Esophagus squamous epithelium (tissue), 4 donors: ENCODE data around the gene LSG1.

Experiments used
- POLR2A ChIP-seq, 4 donors: fragments of 450-650 bp; IDR thresholded peaks; one replicate each; pipeline ENCODE4 v1.6.1; 2017; ENCODE audit warnings: antibody characterized with exemption in 4 of 4, mild to moderate bottlenecking in 4 of 4, moderate library complexity in 3 of 4
- TF ChIP-seq, protein P1 (sequence below), 6 experiments: fragments of 450-650 bp in 4 of 6; fragments of 200-600 bp in 2 of 6; sonication (generic) in 2 of 6; IDR thresholded peaks; one replicate each; pipeline ENCODE4 v1.5.1; 2016 to 2019; ENCODE audit warnings: antibody characterized with exemption in 6 of 6, mild to moderate bottlenecking in 4 of 6, moderate library complexity in 4 of 6

DNA sequence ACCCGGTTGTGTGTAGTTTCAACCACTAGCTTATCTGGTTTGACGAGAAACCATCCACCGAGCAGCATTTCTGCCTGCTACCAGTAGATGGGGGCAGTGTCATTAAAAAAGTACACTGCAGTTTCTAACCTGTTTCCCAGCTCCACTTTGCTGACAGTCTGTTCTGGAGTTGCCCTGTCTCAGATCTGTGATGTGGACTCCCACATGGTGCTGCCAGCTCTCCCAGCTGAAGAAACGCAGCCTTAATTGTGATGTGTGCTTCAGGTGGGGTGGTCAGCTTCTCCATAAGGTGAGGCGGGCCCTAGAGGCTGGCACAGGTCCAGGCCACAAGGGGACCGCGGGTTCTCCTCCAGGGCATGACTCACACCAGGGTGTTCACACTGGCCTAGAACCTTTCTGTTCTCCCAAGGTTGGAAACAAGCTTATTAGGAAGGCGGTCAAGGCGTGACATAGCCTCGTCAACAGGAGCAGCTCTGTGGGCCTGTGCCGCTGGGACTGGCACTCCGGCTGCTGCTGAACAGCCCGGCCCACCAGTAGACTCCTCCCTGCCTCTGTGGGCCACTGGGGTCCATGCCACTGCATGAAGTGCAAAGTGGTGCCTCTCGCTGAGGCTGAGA, 10.8 kb upstream of the LSG1 start:
- TF ChIP-seq, protein P1, sequence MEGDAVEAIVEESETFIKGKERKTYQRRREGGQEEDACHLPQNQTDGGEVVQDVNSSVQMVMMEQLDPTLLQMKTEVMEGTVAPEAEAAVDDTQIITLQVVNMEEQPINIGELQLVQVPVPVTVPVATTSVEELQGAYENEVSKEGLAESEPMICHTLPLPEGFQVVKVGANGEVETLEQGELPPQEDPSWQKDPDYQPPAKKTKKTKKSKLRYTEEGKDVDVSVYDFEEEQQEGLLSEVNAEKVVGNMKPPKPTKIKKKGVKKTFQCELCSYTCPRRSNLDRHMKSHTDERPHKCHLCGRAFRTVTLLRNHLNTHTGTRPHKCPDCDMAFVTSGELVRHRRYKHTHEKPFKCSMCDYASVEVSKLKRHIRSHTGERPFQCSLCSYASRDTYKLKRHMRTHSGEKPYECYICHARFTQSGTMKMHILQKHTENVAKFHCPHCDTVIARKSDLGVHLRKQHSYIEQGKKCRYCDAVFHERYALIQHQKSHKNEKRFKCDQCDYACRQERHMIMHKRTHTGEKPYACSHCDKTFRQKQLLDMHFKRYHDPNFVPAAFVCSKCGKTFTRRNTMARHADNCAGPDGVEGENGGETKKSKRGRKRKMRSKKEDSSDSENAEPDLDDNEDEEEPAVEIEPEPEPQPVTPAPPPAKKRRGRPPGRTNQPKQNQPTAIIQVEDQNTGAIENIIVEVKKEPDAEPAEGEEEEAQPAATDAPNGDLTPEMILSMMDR (IDR thresholded peaks at IDR 0.05): peak; percentile 76 to 97 (median 93)
- TF ChIP-seq POLR2A (IDR thresholded peaks at IDR 0.05): no peak
